H1 (cell line): ENCODE measurements around the gene KIR2DL4. TPM values are rescaled to one million over a fixed set of nuclear protein-coding genes. Genes with fewer than 3 reads are reported as not detected.
"Not testable (repeated sequence)": the region's sequence is repeated elsewhere in the genome, so short reads cannot be mapped to it uniquely, and the experiment has no call there.

Experiments used
- CTCF ChIA-PET: fragments of 300-600 bp; sonication (Branson Sonifier 250); formaldehyde crosslinking; loops from one replicate; lab custom pipeline; 2021; ENCODE audit not compliant: partially characterized antibody; lab: Charles Lee
- POLR2A ChIA-PET: fragments of 300-600 bp; sonication (Branson Sonifier 250); formaldehyde crosslinking; loops from one replicate; lab custom pipeline; 2021; ENCODE audit warnings: inconsistent platforms; ENCODE audit not compliant: partially characterized antibody; lab: Charles Lee
- DNase-seq, 2 experiments: peaks; one replicate each; pipeline versions ENCODE4 v3.0.0 to v3.0.0-alpha.2; 2010 to 2022; ENCODE audit warnings: low spot score in 2 of 2, low read depth in 1 of 2, mixed read lengths in 1 of 2
- FAIRE-seq: peaks from 2 replicates; lab custom pipeline; 2011; peaks lifted over from hg19 to GRCh38; lab: Jason Lieb, UNC
- H2AFZ ChIP-seq: 2 replicates; pipeline ENCODE4 v1.8.1; 2012; ENCODE audit warnings: low read length, inconsistent platforms
- H2AK5ac ChIP-seq: 2 replicates; pipeline ENCODE4 v1.6.1; 2013; ENCODE audit warnings: low read depth, low read length
- H2BK120ac ChIP-seq: replicated peaks from 2 replicates; pipeline ENCODE3; 2013; ENCODE audit warnings: low read depth, low read length, inconsistent platforms
- H2BK12ac ChIP-seq: 2 replicates; pipeline ENCODE4 v1.6.1; 2013; ENCODE audit warnings: low read depth, low read length
- H2BK15ac ChIP-seq: 2 replicates; pipeline ENCODE4 v1.6.1; 2013; ENCODE audit warnings: low read length
- H2BK20ac ChIP-seq: 2 replicates; pipeline ENCODE4 v1.6.1; 2013; ENCODE audit warnings: low read length
- H2BK5ac ChIP-seq: 2 replicates; pipeline ENCODE4 v1.6.1; 2013; ENCODE audit warnings: low read depth, low read length
- H3K14ac ChIP-seq: 2 replicates; pipeline ENCODE4 v1.6.1; 2013; ENCODE audit warnings: inconsistent platforms; ENCODE audit not compliant: insufficient read length
- H3K18ac ChIP-seq: 2 replicates; pipeline ENCODE4 v1.6.1; 2013; ENCODE audit warnings: low read length; ENCODE audit errors: extremely low read depth
- H3K23ac ChIP-seq: 2 replicates; pipeline ENCODE4 v1.6.1; 2013; ENCODE audit warnings: inconsistent platforms; ENCODE audit not compliant: insufficient read length
- H3K23me2 ChIP-seq: 2 replicates; pipeline ENCODE4 v1.6.1; 2013; ENCODE audit warnings: low read depth, low read length
- H3K27ac ChIP-seq: 2 replicates; pipeline ENCODE4 v1.6.1; 2011; ENCODE audit warnings: low read depth, low read length, inconsistent platforms
- H3K27me3 ChIP-seq, 4 experiments: replicated peaks in 1 of 4; 1 replicate in 1 of 4; 2 replicates in 3 of 4; pipeline versions ENCODE4 v1.6.1 to v1.8.1; 2011 to 2013; ENCODE audit warnings: low read length in 3 of 4, mild to moderate bottlenecking in 3 of 4, inconsistent platforms in 2 of 4, mixed read lengths in 2 of 4, moderate library complexity in 1 of 4; ENCODE audit not compliant: control insufficient read depth in 3 of 4, insufficient read depth in 3 of 4; ENCODE audit errors: extremely low read depth in 1 of 4
- H3K36me3 ChIP-seq, 4 experiments: 2 replicates each; pipeline versions ENCODE4 v1.6.1 to v1.8.1; 2011 to 2013; ENCODE audit warnings: mild to moderate bottlenecking in 4 of 4, low read length in 3 of 4, moderate library complexity in 2 of 4, control low read depth in 1 of 4, inconsistent platforms in 1 of 4; ENCODE audit not compliant: insufficient read depth in 4 of 4, control insufficient read depth in 2 of 4
- H3K4ac ChIP-seq: replicated peaks from 2 replicates; pipeline ENCODE3; 2013; ENCODE audit warnings: low read length, low read depth, mixed read lengths, inconsistent platforms; ENCODE audit not compliant: insufficient read length
- H3K4me1 ChIP-seq, 4 experiments: replicated peaks in 1 of 4; 1 replicate in 1 of 4; 2 replicates in 3 of 4; pipeline versions ENCODE4 v1.6.1 to v1.8.1; 2011 to 2013; ENCODE audit warnings: low read length in 3 of 4, inconsistent platforms in 2 of 4, mixed read lengths in 1 of 4; ENCODE audit not compliant: insufficient read depth in 4 of 4, control insufficient read depth in 3 of 4
- H3K4me2 ChIP-seq, 2 experiments: 2 replicates each; pipeline versions ENCODE4 v1.6.1 to v1.8.1; 2011 to 2013; ENCODE audit warnings: low read depth in 2 of 2, low read length in 2 of 2, control low read depth in 1 of 2, inconsistent platforms in 1 of 2, mild to moderate bottlenecking in 1 of 2; ENCODE audit not compliant: insufficient read depth in 1 of 2
- H3K4me3 ChIP-seq, 4 experiments: fragments of 200-600, 300-600 bp in 1 of 4; sonication (generic), shearing (Covaris generic), sonication (Bioruptor Twin) in 1 of 4; 2 replicates each; pipeline versions ENCODE4 v1.5.1 to v1.8.1; 2011 to 2016; ENCODE audit warnings: low read length in 4 of 4, low read depth in 3 of 4, control low read depth in 2 of 4, inconsistent platforms in 2 of 4, mild to moderate bottlenecking in 2 of 4, mixed read lengths in 1 of 4, moderate library complexity in 1 of 4; ENCODE audit not compliant: insufficient read depth in 2 of 4; ENCODE audit errors: extremely low read depth in 1 of 4
- H3K56ac ChIP-seq: replicated peaks from 2 replicates; pipeline ENCODE3; 2013; ENCODE audit warnings: low read depth, mild to moderate bottlenecking, mixed read lengths, low read length, inconsistent platforms; ENCODE audit not compliant: insufficient read length
- H3K79me1 ChIP-seq: 2 replicates; pipeline ENCODE4 v1.6.1; 2013; ENCODE audit warnings: low read depth, low read length, control low read depth
- H3K79me2 ChIP-seq, 2 experiments: 2 replicates each; pipeline versions ENCODE4 v1.6.1 to v1.8.1; 2012 to 2013; ENCODE audit warnings: low read length in 2 of 2, mild to moderate bottlenecking in 2 of 2, inconsistent platforms in 1 of 2; ENCODE audit not compliant: insufficient read depth in 2 of 2, control insufficient read depth in 1 of 2
- H3K9ac ChIP-seq, 4 experiments: replicated peaks in 1 of 4; 1 replicate in 1 of 4; 2 replicates in 3 of 4; pipeline versions ENCODE4 v1.6.1 to v1.8.1; 2011 to 2013; ENCODE audit warnings: low read depth in 3 of 4, low read length in 3 of 4, control low read depth in 2 of 4, mild to moderate bottlenecking in 2 of 4, moderate library complexity in 2 of 4, inconsistent platforms in 1 of 4; ENCODE audit errors: extremely low read depth in 1 of 4
- H3K9me3 ChIP-seq, 2 experiments: 2 replicates each; pipeline versions ENCODE4 v1.6.1 to v1.8.1; 2012 to 2013; ENCODE audit warnings: mild to moderate bottlenecking in 2 of 2, moderate library complexity in 2 of 2, control low read depth in 1 of 2, inconsistent platforms in 1 of 2, low read depth in 1 of 2, low read length in 1 of 2, mixed read lengths in 1 of 2; ENCODE audit not compliant: insufficient read depth in 2 of 2
- H4K20me1 ChIP-seq, 2 experiments: replicated peaks in 1 of 2; 2 replicates each; pipeline versions ENCODE3 to v1.8.1; 2011 to 2013; ENCODE audit warnings: inconsistent platforms in 2 of 2, low read length in 2 of 2, mild to moderate bottlenecking in 1 of 2; ENCODE audit not compliant: insufficient read depth in 2 of 2, control insufficient read depth in 1 of 2
- H4K5ac ChIP-seq: 2 replicates; pipeline ENCODE4 v1.6.1; 2013; ENCODE audit warnings: low read length, low read depth, mixed read lengths, inconsistent platforms; ENCODE audit not compliant: insufficient read length
- H4K8ac ChIP-seq: 2 replicates; pipeline ENCODE4 v1.8.0; 2013; ENCODE audit warnings: mild to moderate bottlenecking, moderate library complexity, low read length, inconsistent platforms; ENCODE audit not compliant: insufficient read depth; ENCODE audit errors: extremely low read depth
- H4K91ac ChIP-seq: replicated peaks from 2 replicates; pipeline ENCODE3; 2013; ENCODE audit warnings: low read length, mixed read lengths, inconsistent platforms; ENCODE audit not compliant: insufficient read length
- WGBS, 2 experiments: shearing (Covaris generic) in 1 of 2; methylation state at CpG; one replicate each; pipeline versions ENCODE4 v1.1.6 to v1.1.7; 2013 to 2015; ENCODE audit warnings: low lambda C conversion rate in 2 of 2, mixed read lengths in 2 of 2, inconsistent platforms in 1 of 2, low coverage in 1 of 2, missing lambda C conversion rate in 1 of 2; ENCODE audit not compliant: insufficient replicate concordance in 2 of 2, insufficient coverage in 1 of 2, insufficient read length in 1 of 2; ENCODE audit errors: extremely low coverage in 1 of 2, missing lambda C conversion rate in 1 of 2; 5-methylcytosine and 5-hydroxymethylcytosine counted together
- polyA plus RNA-seq, 7 experiments: library from polyadenylated mRNA; depleted of rRNA in 3 of 7; stranded (reverse) in 5 of 7; unstranded in 2 of 7; fragments of >200 nt in 5 of 7; fragments of 200-250 nt in 2 of 7; gene quantifications; 1 replicate in 5 of 7; 2 replicates in 1 of 7; 4 replicates in 1 of 7; pipeline versions ENCODE4 v1.2.1 to v1.2.3, GENCODE V29; 2011 to 2013; ENCODE audit warnings: missing spikeins in 2 of 7, mixed read lengths in 2 of 7
- total RNA-seq: library from RNA; stranded (reverse); fragmentation: NEBNext Ultra II Directional; extraction: Animal tissue kit (Norgen Biotek cat#: 25700); gene quantifications from 2 replicates; pipeline ENCODE4 v1.2.1, GENCODE V29; 2021

The KIR2DL4 gene
- total and polyA plus RNA-seq, 2 of the 8 experiments (the other 6 are each of a cell fraction or from before 2014, with no cell fraction given), result not detected

- H3K56ac ChIP-seq, H3K27me3 ChIP-seq, H3K27ac ChIP-seq, H3K4me3 ChIP-seq, H4K5ac ChIP-seq, H2AK5ac ChIP-seq, H2BK15ac ChIP-seq, H2BK120ac ChIP-seq, H3K18ac ChIP-seq, H4K91ac ChIP-seq, FAIRE-seq, H2AFZ ChIP-seq, H4K20me1 ChIP-seq, DNase-seq, H3K36me3 ChIP-seq, CTCF ChIA-PET, H3K14ac ChIP-seq, H2BK12ac ChIP-seq, H4K8ac ChIP-seq, H2BK20ac ChIP-seq, POLR2A ChIA-PET, H3K23me2 ChIP-seq, H3K4ac ChIP-seq, H3K4me2 ChIP-seq, H3K9ac ChIP-seq, H3K23ac ChIP-seq, H3K79me2 ChIP-seq, H3K4me1 ChIP-seq, H2BK5ac ChIP-seq, H3K79me1 ChIP-seq: not testable (repeated sequence)
- 81% methylated on average over 8 of the region's 8 CpGs; no CpG with 5 or more reads in 1 of the 2 experiments for WGBS, 2 experiments
- H3K9me3 ChIP-seq, result peaks cover 24 to 52% of the 10 kb centered on the region in 2 experiments
Observed at GRCh38 chr19:54775830-54776229, 27.6 kb upstream of the KIR2DL4 start.

- H3K27ac ChIP-seq, H3K36me3 ChIP-seq, H3K79me2 ChIP-seq, H4K5ac ChIP-seq, H2BK12ac ChIP-seq, H2BK20ac ChIP-seq, H3K18ac ChIP-seq, H3K79me1 ChIP-seq, H3K56ac ChIP-seq, H2AK5ac ChIP-seq, H3K23ac ChIP-seq, H4K8ac ChIP-seq, H2BK15ac ChIP-seq, H3K4me1 ChIP-seq, H4K20me1 ChIP-seq, H3K14ac ChIP-seq, H2BK5ac ChIP-seq, H3K4me3 ChIP-seq, H2AFZ ChIP-seq, H3K27me3 ChIP-seq, H4K91ac ChIP-seq, FAIRE-seq, H3K9ac ChIP-seq, CTCF ChIA-PET, POLR2A ChIA-PET, H2BK120ac ChIP-seq, H3K4ac ChIP-seq, H3K23me2 ChIP-seq, H3K4me2 ChIP-seq, DNase-seq: not testable (repeated sequence)
- H3K9me3 ChIP-seq, result peaks cover 19 to 45% of the 10 kb centered on the region in 2 experiments
- WGBS, 2 experiments, result 54% methylated on average over 4 of the region's 4 CpGs; no CpG with 5 or more reads in 1 of the 2 experiments
Observed at GRCh38 chr19:54777851-54778250, 25.6 kb upstream of the KIR2DL4 start.
